Measurements from ENCODE around the gene GPHA2. TPM values are rescaled to one million over a fixed set of nuclear protein-coding genes. Genes with fewer than 3 reads are reported as not detected.
A peak's percentile ranks its signal among the peaks of the same experiment; 100 is the strongest.

The GPHA2 gene
- total and polyA plus RNA-seq, 2 of the 13 experiments (the other 11 are each of a cell fraction or from before 2014, with no cell fraction given) = 13.0 to 19.1 TPM

DNA sequence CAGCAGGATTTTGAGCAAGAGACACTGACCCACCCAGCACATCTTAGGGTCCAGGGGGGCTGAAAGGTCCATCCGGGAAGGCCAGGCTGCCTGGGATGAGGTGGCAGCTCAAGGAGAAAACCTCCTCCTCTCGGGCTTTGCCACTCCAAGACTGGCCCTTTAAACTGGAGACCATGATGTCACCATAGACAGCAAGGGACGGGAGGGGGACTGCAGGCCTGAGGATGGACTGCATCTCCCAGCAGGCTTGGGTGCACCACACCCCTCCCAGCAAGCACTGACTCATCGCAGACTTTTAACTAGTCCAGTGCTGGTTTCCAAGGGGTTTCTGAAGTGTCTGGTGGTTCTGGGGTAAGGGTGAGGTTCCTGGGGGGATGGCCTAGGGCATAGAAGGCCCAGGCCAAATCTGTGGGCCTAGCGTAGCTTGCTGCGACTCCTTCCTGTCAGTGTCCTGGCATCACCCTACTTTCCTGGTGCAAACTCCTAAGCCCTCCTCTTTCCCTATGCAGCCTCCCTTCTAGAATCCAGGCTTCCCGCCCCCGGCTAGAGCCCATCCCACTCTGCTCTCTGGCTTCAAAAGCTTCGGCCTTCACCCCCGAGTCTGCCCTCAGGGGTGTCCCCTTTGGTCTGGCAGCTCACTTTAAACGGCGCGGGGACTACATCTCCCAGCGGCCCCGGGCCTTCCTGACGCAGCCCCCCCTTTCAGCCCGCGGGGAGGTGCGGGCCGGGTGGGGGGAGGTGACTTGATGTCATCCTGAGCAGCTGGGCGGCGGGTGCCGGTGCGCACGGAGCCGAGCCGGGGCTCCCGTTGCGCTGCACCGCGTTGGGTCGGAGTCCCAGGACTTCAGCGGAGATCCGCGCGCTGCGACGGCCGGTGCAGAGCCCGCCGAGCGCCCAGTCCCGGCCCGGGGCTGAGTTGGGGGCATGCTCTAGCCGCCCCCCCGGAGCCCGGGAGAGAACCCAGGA lies 11.5 kb downstream of the GPHA2 start, which contains the start of gene PPP2R5B (continued):
- TF ChIP-seq, protein P1, sequence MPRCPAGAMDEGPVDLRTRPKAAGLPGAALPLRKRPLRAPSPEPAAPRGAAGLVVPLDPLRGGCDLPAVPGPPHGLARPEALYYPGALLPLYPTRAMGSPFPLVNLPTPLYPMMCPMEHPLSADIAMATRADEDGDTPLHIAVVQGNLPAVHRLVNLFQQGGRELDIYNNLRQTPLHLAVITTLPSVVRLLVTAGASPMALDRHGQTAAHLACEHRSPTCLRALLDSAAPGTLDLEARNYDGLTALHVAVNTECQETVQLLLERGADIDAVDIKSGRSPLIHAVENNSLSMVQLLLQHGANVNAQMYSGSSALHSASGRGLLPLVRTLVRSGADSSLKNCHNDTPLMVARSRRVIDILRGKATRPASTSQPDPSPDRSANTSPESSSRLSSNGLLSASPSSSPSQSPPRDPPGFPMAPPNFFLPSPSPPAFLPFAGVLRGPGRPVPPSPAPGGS (CRISPR knock-in tag; IDR thresholded peaks at IDR 0.05) = no peak
- TF ChIP-seq ZIK1 (CRISPR knock-in tag; IDR thresholded peaks at IDR 0.05; ENCODE audit: borderline replicate concordance, low read depth) (no peak), MBNL3 (CRISPR knock-in tag; conservative IDR thresholded peaks at IDR 0.05) (no peak), ZMYM4 (CRISPR knock-in tag; IDR thresholded peaks at IDR 0.05) (no peak), MIER2 (CRISPR knock-in tag; IDR thresholded peaks at IDR 0.05) (no peak), ADNP (CRISPR knock-in tag; IDR thresholded peaks at IDR 0.05) (no peak), ATAD3A (CRISPR knock-in tag; IDR thresholded peaks at IDR 0.05) (no peak), ZNF510 (CRISPR knock-in tag; IDR thresholded peaks at IDR 0.05; ENCODE audit: low read depth) (no peak), YEATS2 (CRISPR knock-in tag; IDR thresholded peaks at IDR 0.05; ENCODE audit: borderline replicate concordance) (peak; percentile 65; the same call in 1 of the 2 replicates)
- TF ChIP-seq, protein P2, sequence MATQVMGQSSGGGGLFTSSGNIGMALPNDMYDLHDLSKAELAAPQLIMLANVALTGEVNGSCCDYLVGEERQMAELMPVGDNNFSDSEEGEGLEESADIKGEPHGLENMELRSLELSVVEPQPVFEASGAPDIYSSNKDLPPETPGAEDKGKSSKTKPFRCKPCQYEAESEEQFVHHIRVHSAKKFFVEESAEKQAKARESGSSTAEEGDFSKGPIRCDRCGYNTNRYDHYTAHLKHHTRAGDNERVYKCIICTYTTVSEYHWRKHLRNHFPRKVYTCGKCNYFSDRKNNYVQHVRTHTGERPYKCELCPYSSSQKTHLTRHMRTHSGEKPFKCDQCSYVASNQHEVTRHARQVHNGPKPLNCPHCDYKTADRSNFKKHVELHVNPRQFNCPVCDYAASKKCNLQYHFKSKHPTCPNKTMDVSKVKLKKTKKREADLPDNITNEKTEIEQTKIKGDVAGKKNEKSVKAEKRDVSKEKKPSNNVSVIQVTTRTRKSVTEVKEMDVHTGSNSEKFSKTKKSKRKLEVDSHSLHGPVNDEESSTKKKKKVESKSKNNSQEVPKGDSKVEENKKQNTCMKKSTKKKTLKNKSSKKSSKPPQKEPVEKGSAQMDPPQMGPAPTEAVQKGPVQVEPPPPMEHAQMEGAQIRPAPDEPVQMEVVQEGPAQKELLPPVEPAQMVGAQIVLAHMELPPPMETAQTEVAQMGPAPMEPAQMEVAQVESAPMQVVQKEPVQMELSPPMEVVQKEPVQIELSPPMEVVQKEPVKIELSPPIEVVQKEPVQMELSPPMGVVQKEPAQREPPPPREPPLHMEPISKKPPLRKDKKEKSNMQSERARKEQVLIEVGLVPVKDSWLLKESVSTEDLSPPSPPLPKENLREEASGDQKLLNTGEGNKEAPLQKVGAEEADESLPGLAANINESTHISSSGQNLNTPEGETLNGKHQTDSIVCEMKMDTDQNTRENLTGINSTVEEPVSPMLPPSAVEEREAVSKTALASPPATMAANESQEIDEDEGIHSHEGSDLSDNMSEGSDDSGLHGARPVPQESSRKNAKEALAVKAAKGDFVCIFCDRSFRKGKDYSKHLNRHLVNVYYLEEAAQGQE (IDR thresholded peaks at IDR 0.05; ENCODE audit: borderline replicate concordance in 1 of 2, low read depth in 1 of 2, low read length in 2 of 2) = no peak
- TF ChIP-seq, protein P3, sequence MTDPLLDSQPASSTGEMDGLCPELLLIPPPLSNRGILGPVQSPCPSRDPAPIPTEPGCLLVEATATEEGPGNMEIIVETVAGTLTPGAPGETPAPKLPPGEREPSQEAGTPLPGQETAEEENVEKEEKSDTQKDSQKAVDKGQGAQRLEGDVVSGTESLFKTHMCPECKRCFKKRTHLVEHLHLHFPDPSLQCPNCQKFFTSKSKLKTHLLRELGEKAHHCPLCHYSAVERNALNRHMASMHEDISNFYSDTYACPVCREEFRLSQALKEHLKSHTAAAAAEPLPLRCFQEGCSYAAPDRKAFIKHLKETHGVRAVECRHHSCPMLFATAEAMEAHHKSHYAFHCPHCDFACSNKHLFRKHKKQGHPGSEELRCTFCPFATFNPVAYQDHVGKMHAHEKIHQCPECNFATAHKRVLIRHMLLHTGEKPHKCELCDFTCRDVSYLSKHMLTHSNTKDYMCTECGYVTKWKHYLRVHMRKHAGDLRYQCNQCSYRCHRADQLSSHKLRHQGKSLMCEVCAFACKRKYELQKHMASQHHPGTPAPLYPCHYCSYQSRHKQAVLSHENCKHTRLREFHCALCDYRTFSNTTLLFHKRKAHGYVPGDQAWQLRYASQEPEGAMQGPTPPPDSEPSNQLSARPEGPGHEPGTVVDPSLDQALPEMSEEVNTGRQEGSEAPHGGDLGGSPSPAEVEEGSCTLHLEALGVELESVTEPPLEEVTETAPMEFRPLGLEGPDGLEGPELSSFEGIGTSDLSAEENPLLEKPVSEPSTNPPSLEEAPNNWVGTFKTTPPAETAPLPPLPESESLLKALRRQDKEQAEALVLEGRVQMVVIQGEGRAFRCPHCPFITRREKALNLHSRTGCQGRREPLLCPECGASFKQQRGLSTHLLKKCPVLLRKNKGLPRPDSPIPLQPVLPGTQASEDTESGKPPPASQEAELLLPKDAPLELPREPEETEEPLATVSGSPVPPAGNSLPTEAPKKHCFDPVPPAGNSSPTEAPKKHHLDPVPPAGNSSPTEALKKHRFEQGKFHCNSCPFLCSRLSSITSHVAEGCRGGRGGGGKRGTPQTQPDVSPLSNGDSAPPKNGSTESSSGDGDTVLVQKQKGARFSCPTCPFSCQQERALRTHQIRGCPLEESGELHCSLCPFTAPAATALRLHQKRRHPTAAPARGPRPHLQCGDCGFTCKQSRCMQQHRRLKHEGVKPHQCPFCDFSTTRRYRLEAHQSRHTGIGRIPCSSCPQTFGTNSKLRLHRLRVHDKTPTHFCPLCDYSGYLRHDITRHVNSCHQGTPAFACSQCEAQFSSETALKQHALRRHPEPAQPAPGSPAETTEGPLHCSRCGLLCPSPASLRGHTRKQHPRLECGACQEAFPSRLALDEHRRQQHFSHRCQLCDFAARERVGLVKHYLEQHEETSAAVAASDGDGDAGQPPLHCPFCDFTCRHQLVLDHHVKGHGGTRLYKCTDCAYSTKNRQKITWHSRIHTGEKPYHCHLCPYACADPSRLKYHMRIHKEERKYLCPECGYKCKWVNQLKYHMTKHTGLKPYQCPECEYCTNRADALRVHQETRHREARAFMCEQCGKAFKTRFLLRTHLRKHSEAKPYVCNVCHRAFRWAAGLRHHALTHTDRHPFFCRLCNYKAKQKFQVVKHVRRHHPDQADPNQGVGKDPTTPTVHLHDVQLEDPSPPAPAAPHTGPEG (CRISPR knock-in tag; IDR thresholded peaks at IDR 0.05) = no peak
- TF ChIP-seq, protein P4, sequence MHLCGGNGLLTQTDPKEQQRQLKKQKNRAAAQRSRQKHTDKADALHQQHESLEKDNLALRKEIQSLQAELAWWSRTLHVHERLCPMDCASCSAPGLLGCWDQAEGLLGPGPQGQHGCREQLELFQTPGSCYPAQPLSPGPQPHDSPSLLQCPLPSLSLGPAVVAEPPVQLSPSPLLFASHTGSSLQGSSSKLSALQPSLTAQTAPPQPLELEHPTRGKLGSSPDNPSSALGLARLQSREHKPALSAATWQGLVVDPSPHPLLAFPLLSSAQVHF (CRISPR knock-in tag; IDR thresholded peaks at IDR 0.05) = no peak
- TF ChIP-seq, protein P5, sequence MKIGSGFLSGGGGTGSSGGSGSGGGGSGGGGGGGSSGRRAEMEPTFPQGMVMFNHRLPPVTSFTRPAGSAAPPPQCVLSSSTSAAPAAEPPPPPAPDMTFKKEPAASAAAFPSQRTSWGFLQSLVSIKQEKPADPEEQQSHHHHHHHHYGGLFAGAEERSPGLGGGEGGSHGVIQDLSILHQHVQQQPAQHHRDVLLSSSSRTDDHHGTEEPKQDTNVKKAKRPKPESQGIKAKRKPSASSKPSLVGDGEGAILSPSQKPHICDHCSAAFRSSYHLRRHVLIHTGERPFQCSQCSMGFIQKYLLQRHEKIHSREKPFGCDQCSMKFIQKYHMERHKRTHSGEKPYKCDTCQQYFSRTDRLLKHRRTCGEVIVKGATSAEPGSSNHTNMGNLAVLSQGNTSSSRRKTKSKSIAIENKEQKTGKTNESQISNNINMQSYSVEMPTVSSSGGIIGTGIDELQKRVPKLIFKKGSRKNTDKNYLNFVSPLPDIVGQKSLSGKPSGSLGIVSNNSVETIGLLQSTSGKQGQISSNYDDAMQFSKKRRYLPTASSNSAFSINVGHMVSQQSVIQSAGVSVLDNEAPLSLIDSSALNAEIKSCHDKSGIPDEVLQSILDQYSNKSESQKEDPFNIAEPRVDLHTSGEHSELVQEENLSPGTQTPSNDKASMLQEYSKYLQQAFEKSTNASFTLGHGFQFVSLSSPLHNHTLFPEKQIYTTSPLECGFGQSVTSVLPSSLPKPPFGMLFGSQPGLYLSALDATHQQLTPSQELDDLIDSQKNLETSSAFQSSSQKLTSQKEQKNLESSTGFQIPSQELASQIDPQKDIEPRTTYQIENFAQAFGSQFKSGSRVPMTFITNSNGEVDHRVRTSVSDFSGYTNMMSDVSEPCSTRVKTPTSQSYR (CRISPR knock-in tag; IDR thresholded peaks at IDR 0.05; ENCODE audit: borderline replicate concordance) = peak; percentile 95

Data from HepG2 (cell line).